MM.1S (cell line): Measurements from ENCODE around the gene MRPS22.

Source experiments
- DNase-seq: peaks from one replicate; pipeline ENCODE4 v3.0.0-alpha.2; 2015
- H2AFZ ChIP-seq: fragments of 300-600 bp; sonication (generic); 2 replicates; pipeline ENCODE4 v1.6.0; 2016; ENCODE audit warnings: antibody characterized with exemption, low read length
- H3F3A ChIP-seq: fragments of 300-600 bp; sonication (generic); 2 replicates; pipeline ENCODE4 v1.6.1; 2016; ENCODE audit warnings: mild to moderate bottlenecking, antibody characterized with exemption, low read length, moderate library complexity, mixed read lengths; ENCODE audit not compliant: insufficient read depth
- H3K27ac ChIP-seq: fragments of 300-600 bp; sonication (generic); 2 replicates; pipeline ENCODE4 v1.5.1; 2016; ENCODE audit warnings: mild to moderate bottlenecking, low read length
- H3K27me3 ChIP-seq: fragments of 300-600 bp; sonication (generic); replicated peaks from 2 replicates; pipeline ENCODE4 v1.6.0; 2016; ENCODE audit warnings: low read length; ENCODE audit not compliant: insufficient read depth
- H3K36me3 ChIP-seq: fragments of 300-600 bp; sonication (generic); replicated peaks from 2 replicates; pipeline ENCODE4 v1.6.1; 2016; ENCODE audit warnings: mild to moderate bottlenecking, low read length, mixed read lengths; ENCODE audit not compliant: insufficient read depth
- H3K4me1 ChIP-seq: fragments of 300-600 bp; sonication (generic); 2 replicates; pipeline ENCODE4 v1.6.1; 2016; ENCODE audit warnings: low read length, mixed read lengths
- H3K4me2 ChIP-seq: fragments of 300-600 bp; sonication (generic); 2 replicates; pipeline ENCODE4 v1.6.0; 2016; ENCODE audit warnings: low read depth, low read length
- H3K4me3 ChIP-seq: fragments of 300-600 bp; sonication (generic); 2 replicates; pipeline ENCODE4 v1.5.1; 2016; ENCODE audit warnings: low read length, mixed read lengths
- H3K79me2 ChIP-seq: fragments of 300-600 bp; sonication (generic); 2 replicates; pipeline ENCODE4 v1.6.1; 2016; ENCODE audit warnings: mixed run types, low read length, mixed read lengths
- H3K9ac ChIP-seq: fragments of 300-600 bp; sonication (generic); 2 replicates; pipeline ENCODE4 v1.6.1; 2016; ENCODE audit warnings: low read length, mixed read lengths
- H3K9me2 ChIP-seq: fragments of 300-600 bp; sonication (generic); replicated peaks from 2 replicates; pipeline ENCODE4 v1.6.1; 2016; ENCODE audit warnings: mild to moderate bottlenecking, low read length, mixed read lengths; ENCODE audit not compliant: insufficient read depth
- H3K9me3 ChIP-seq: fragments of 300-600 bp; sonication (generic); replicated peaks from 2 replicates; pipeline ENCODE4 v1.6.1; 2016; ENCODE audit warnings: mild to moderate bottlenecking, low read length, mixed read lengths; ENCODE audit not compliant: insufficient read depth
- H4K20me1 ChIP-seq: fragments of 300-600 bp; sonication (generic); 2 replicates; pipeline ENCODE4 v1.6.1; 2016; ENCODE audit warnings: mild to moderate bottlenecking, low read length, moderate library complexity, mixed read lengths; ENCODE audit not compliant: insufficient read depth
- CTCF ChIP-seq: fragments of 300-600 bp; sonication (generic); IDR thresholded peaks from 2 replicates; pipeline ENCODE4 v1.5.1; 2016; ENCODE audit warnings: antibody characterized with exemption, low read length, mixed read lengths
- EZH2 ChIP-seq: fragments of 300-600 bp; sonication (generic); optimal IDR thresholded peaks from 2 replicates; pipeline ENCODE3; 2017; ENCODE audit warnings: low read depth, mild to moderate bottlenecking, antibody characterized with exemption, low read length, mixed read lengths
- EZH2phosphoT487 ChIP-seq: fragments of 300-600 bp; sonication (generic); IDR thresholded peaks from 2 replicates; pipeline ENCODE4 v1.6.1; 2018; ENCODE audit warnings: antibody characterized with exemption, low read length

Gene MRPS22

GRCh38 chr3:139297588-139298311, 46.1 kb upstream of the MRPS22 start:
- H3K27ac ChIP-seq, result no peak overlapping the region
- H2AFZ ChIP-seq, result no peak overlapping the region
- no peaks in the 10 kb centered on the region for H3K36me3 ChIP-seq
- H3K9ac ChIP-seq, result no peak overlapping the region
- no peaks in the 10 kb centered on the region for H3F3A ChIP-seq
- H3K9me3 ChIP-seq, result no peaks in the 10 kb centered on the region
- no peak overlapping the region for H3K4me2 ChIP-seq
- no peaks in the 10 kb centered on the region for H3K9me2 ChIP-seq
- DNase-seq, result no peak
- no peaks in the 10 kb centered on the region for H4K20me1 ChIP-seq
- H3K4me3 ChIP-seq, result no peak overlapping the region
- no peaks in the 10 kb centered on the region for H3K27me3 ChIP-seq
- H3K79me2 ChIP-seq, result no peaks in the 10 kb centered on the region
- no peaks in the 10 kb centered on the region; the same call in 1 of the 2 replicates for H3K4me1 ChIP-seq
- TF ChIP-seq EZH2 (no peak), CTCF (no peak), EZH2phosphoT487 (no peak)

- Histone ChIP-seq H3K36me3 (no peaks in the 10 kb centered on the region), H3F3A (no peaks in the 10 kb centered on the region), H3K27ac (no peak overlapping the region), H3K4me3 (no peak overlapping the region), H4K20me1 (no peaks in the 10 kb centered on the region), H3K9me2 (no peaks in the 10 kb centered on the region), H3K4me2 (no peak overlapping the region), H3K79me2 (no peaks in the 10 kb centered on the region), H3K9me3 (no peaks in the 10 kb centered on the region), H2AFZ (no peak overlapping the region), H3K4me1 (no peaks in the 10 kb centered on the region; the same call in 1 of the 2 replicates), H3K9ac (no peak overlapping the region), H3K27me3 (no peaks in the 10 kb centered on the region)
- DNase-seq, result no peak
- TF ChIP-seq EZH2phosphoT487 (no peak), EZH2 (no peak), CTCF (no peak)
Observed at GRCh38 chr3:139299261-139300132, 44.3 kb upstream of the MRPS22 start.

GRCh38 chr3:139300416-139300815, 43.4 kb upstream of the MRPS22 start:
- no peaks in the 10 kb centered on the region; the same call in 1 of the 2 replicates for H3K4me1 ChIP-seq
- H3K4me3 ChIP-seq, result no peak overlapping the region
- H3K27me3 ChIP-seq, result no peaks in the 10 kb centered on the region
- H3K9me3 ChIP-seq, result no peaks in the 10 kb centered on the region
- no peak overlapping the region for H3K4me2 ChIP-seq
- H3K36me3 ChIP-seq, result no peaks in the 10 kb centered on the region
- H3K9me2 ChIP-seq, result no peaks in the 10 kb centered on the region
- TF ChIP-seq EZH2phosphoT487 (no peak), CTCF (no peak), EZH2 (no peak)
- DNase-seq, result no peak
- no peaks in the 10 kb centered on the region for H3F3A ChIP-seq
- no peak overlapping the region for H3K27ac ChIP-seq
- H2AFZ ChIP-seq, result no peak overlapping the region
- H3K79me2 ChIP-seq, result no peaks in the 10 kb centered on the region
- no peaks in the 10 kb centered on the region for H4K20me1 ChIP-seq
- H3K9ac ChIP-seq, result no peak overlapping the region
